Measurements from ENCODE around the gene IL17RB.

IL17RB gene

DNA sequence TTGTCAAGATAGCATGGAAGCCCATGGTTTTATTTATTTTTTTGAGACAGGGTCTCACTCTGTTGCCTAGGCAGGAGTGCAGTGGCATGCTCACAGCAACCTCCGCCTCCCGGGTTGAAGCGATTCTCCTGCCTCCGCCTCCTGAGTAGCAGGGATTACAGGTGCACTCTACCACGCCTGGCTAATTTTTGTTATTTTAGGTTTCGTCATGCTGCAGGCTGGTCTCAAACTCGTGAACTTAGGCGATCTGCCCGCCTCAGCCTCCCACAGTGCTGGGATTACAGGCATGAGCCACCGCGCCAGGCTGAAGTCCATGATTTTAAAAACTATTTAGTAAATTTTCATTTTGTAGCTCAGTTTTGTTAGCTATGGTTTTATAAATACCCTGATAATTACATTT is 38.3 kb downstream of the IL17RB start:
- H3K9me3 ChIP-seq (ENCODE audit: insufficient read depth, low read depth, low read length) = no peaks in the 10 kb centered on the region
- H3K4me3 ChIP-seq (ENCODE audit: low read length) = no peak overlapping the region
- H3K36me3 ChIP-seq (ENCODE audit: insufficient read depth, low read depth, low read length) = peaks cover 48% of the 10 kb centered on the region
- no peak overlapping the region for H3K27ac ChIP-seq (ENCODE audit: low read length)
- H3K9ac ChIP-seq (ENCODE audit: low read depth, low read length) = no peak overlapping the region
- no peaks in the 10 kb centered on the region for H3K27me3 ChIP-seq (ENCODE audit: insufficient read depth, low read length)
- H3K4me1 ChIP-seq (ENCODE audit: insufficient read depth, low read length) = peaks cover 8% of the 10 kb centered on the region

DNA sequence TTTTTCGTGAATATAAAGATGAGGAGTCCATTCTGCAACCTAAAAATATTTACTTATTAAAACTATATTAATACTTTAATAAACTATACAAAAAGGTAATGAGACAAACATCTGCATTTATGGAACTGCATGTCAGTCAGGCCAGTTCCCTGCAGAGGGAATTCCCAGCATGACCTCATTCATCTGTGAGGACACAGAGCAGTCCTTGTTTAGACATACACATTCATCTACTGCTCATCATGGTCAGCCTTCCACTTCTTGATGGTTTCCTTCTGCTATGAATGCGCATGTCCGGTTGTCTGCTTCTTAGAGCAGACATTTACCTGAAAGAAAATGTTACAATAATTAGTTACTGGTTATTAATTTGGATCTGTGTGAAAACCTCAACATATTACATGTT is 38.9 kb downstream of the IL17RB start:
- no peak overlapping the region for H3K4me3 ChIP-seq (ENCODE audit: low read length)
- H3K36me3 ChIP-seq (ENCODE audit: insufficient read depth, low read depth, low read length) = peaks cover 43% of the 10 kb centered on the region
- H3K27ac ChIP-seq (ENCODE audit: low read length) = no peak overlapping the region
- H3K9ac ChIP-seq (ENCODE audit: low read depth, low read length) = no peak overlapping the region
- no peaks in the 10 kb centered on the region for H3K9me3 ChIP-seq (ENCODE audit: insufficient read depth, low read depth, low read length)
- no peaks in the 10 kb centered on the region for H3K27me3 ChIP-seq (ENCODE audit: insufficient read depth, low read length)
- peaks cover 9% of the 10 kb centered on the region for H3K4me1 ChIP-seq (ENCODE audit: insufficient read depth, low read length)

DNA sequence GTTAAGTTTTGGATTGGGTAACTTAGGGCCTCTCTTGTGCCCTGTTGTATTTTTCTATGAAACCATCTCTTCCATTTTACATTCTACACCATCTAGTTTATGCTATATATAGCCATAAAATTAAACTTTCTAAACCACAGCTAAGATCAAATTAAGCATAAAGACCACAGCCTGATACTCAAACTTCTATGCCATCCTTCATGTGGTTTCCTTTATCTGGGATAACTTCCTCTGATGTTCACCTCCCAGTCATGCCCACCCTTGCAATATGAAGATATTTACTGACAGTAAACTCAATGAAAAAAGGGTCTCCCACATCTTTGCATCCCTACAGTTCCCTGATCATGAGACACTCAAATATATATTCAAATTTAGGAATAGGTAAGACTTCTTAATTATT is 41.1 kb downstream of the IL17RB start:
- Histone ChIP-seq H3K4me3 (ENCODE audit: low read length) (no peak overlapping the region), H3K4me1 (ENCODE audit: insufficient read depth, low read length) (peaks cover 8% of the 10 kb centered on the region; the same call in 1 of the 2 replicates), H3K27ac (ENCODE audit: low read length) (no peak overlapping the region), H3K9me3 (ENCODE audit: insufficient read depth, low read depth, low read length) (no peaks in the 10 kb centered on the region), H3K9ac (ENCODE audit: low read depth, low read length) (no peak overlapping the region), H3K27me3 (ENCODE audit: insufficient read depth, low read length) (no peaks in the 10 kb centered on the region), H3K36me3 (ENCODE audit: insufficient read depth, low read depth, low read length) (peaks cover 43% of the 10 kb centered on the region)

DNA sequence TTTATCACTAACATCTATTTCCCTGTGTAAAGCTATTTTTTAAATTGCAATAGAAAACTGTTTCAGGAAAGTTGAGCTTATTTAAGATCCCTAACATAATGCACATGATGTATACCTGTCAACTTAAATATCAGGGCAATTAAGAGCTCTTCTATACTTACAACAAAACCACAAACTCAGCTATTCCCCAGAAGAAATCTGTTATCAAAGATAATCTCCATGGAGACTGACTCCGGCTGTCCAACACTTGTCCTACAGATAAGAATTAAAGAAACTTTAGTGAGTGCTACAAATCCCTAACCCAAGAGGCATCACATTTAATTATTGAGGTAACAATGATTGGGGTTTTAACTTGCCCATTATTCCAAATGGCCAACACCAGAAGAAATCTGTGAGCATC is 41.9 kb downstream of the IL17RB start:
- H3K9ac ChIP-seq (ENCODE audit: low read depth, low read length) = no peak overlapping the region
- H3K27ac ChIP-seq (ENCODE audit: low read length) = no peak overlapping the region
- peaks cover 11% of the 10 kb centered on the region; the same call in 1 of the 2 replicates for H3K4me1 ChIP-seq (ENCODE audit: insufficient read depth, low read length)
- peaks cover 43% of the 10 kb centered on the region for H3K36me3 ChIP-seq (ENCODE audit: insufficient read depth, low read depth, low read length)
- H3K4me3 ChIP-seq (ENCODE audit: low read length) = no peak overlapping the region
- no peaks in the 10 kb centered on the region for H3K27me3 ChIP-seq (ENCODE audit: insufficient read depth, low read length)
- H3K9me3 ChIP-seq (ENCODE audit: insufficient read depth, low read depth, low read length) = no peaks in the 10 kb centered on the region

DNA sequence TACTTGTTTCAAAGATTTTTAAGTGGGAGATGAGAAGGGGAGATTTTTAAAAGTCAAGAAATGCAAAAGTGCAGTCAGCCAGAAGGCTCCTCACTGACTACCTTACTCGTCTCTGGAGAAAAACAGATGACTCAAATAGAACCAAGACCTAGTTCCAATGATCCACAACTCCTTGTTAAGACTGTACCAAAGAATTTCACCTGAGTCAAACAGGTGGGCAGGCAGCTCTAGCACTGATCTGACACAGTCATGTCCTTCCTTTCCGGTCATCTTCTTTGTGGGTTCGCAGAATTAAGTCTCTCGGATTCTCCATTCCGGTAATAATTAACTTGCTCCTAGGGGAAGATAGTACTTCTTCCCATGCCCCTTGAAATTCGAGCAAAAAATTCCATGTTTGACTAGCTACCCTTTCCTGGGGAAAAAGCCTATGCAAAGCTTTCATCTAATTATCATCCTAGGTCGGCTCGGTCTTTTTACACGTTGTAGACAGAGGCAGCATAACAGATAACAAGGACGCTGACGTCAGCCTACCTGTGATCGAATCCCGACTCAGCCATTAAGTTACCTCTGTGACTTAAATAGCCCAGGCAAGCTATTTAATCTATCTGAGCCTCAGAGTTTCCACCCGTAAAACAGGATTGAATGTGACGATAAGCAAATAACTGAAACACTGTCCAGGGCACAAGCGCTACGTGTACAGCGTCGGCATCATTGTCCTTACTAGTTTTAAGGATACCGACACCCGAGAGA is 44.5 kb downstream of the IL17RB start:
- Histone ChIP-seq H3K27me3 (ENCODE audit: insufficient read depth, low read length) (peaks cover 7% of the 10 kb centered on the region; the same call in 1 of the 2 replicates), H3K9ac (ENCODE audit: low read depth, low read length) (peak overlapping the region; percentile 92), H3K4me1 (ENCODE audit: insufficient read depth, low read length) (peaks cover 11% of the 10 kb centered on the region; the same call in 1 of the 2 replicates), H3K4me3 (ENCODE audit: low read length) (peak overlapping the region; percentile 97), H3K9me3 (ENCODE audit: insufficient read depth, low read depth, low read length) (no peaks in the 10 kb centered on the region), H3K27ac (ENCODE audit: low read length) (peak overlapping the region; percentile 5), H3K36me3 (ENCODE audit: insufficient read depth, low read depth, low read length) (peaks cover 24% of the 10 kb centered on the region)

DNA sequence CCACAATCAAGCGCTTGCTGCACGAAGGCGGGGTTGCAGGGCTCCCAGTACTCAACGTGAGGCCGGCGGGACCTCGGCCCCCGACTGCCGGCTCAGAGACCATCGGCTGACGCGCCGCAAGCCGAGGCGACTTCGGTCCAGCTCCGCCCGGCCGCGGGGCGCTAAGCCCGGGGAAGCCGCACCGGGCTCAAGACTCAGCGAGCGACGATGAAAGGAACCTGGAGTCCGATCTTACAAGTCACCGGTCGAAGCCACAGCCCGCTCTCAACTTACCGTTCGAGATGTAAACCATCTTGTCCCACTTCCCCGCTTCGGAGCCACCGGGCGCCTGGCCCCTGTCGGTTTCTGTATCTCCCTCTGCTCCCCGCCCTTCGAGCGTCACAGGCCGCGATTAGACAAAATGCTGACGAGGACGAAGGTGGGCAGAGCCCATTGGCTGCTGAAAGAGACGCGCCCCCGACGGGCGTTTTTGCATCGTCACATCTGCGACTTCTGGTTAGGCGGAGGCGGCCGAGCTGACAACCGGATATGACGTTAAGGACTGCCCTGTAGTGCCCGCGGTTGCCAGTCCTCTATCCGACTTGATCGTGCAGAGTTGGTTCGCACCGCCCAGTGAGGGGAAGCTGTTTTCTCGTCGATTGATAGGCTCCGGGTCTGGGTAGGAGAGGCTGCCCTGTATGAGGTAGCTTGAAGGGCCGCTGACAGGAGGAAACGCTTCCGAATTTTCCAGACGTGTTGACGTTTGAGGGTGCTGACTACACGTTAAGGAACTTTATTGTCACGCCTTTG is 45.3 kb downstream of the IL17RB start, which contains the start of gene SELENOK:
Gene SELENOK (minus strand): TSS at position 363 of the 789 bp plus-strand sequence.
- no peaks in the 10 kb centered on the region for H3K9me3 ChIP-seq (ENCODE audit: insufficient read depth, low read depth, low read length)
- peak within 1 kb of the TSS; percentile 5 for H3K27ac ChIP-seq (ENCODE audit: low read length)
- H3K27me3 ChIP-seq (ENCODE audit: insufficient read depth, low read length) = peaks cover 7% of the 10 kb centered on the region; the same call in 1 of the 2 replicates
- peak within 1 kb of the TSS; percentile 92 for H3K9ac ChIP-seq (ENCODE audit: low read depth, low read length)
- H3K4me1 ChIP-seq (ENCODE audit: insufficient read depth, low read length) = peaks cover 11% of the 10 kb centered on the region; the same call in 1 of the 2 replicates
- peak within 1 kb of the TSS; percentile 97 for H3K4me3 ChIP-seq (ENCODE audit: low read length)
- H3K36me3 ChIP-seq (ENCODE audit: insufficient read depth, low read depth, low read length) = peaks cover 19% of the 10 kb centered on the region

DNA sequence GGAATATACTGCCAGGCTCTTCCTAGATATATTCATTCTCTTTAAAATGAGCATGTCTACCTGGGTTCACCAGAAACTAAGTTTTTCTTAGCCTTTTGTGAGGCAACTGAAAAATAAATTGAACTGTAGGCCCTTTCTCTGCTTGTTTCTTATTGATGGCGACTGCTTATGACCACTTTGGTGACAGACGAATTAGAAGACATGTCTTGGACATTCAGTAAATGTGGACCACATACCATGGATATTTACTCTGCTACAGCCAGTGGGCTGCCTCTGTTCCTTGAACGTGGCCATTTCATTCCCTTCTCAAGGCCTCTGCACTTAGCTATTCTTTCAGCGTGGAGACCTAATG is 45.9 kb downstream of the IL17RB start:
- H3K27ac ChIP-seq (ENCODE audit: low read length) = no peak overlapping the region

DNA sequence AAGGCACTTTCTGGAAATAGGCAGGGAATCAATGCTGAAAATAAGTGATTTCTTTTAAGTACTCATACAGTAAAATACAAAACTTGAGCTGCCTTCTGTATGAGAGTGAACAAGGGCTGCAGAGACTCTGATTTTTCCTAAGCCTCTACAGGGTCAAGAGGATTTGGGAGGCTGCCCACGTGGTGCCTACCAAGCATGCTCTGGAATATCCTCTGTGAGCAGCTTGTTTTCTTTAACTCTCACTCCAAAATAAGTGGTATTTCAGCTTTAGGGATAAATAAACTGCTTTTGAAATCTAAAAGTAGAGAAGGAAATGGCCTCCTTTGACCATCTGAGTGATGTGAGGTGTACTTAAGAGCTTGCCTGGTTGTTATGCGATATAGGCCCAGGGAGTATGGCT is 53.4 kb downstream of the IL17RB start:
- Histone ChIP-seq H3K4me3 (ENCODE audit: low read length) (no peak overlapping the region), H3K4me1 (ENCODE audit: insufficient read depth, low read length) (no peaks in the 10 kb centered on the region), H3K27me3 (ENCODE audit: insufficient read depth, low read length) (peaks cover 9% of the 10 kb centered on the region; the same call in 1 of the 2 replicates), H3K9ac (ENCODE audit: low read depth, low read length) (no peak overlapping the region), H3K9me3 (ENCODE audit: insufficient read depth, low read depth, low read length) (no peaks in the 10 kb centered on the region), H3K36me3 (ENCODE audit: insufficient read depth, low read depth, low read length) (no peaks in the 10 kb centered on the region), H3K27ac (ENCODE audit: low read length) (no peak overlapping the region)

More for the DNA sequence above, 45.9 kb downstream of the IL17RB start:
- H3K4me1 ChIP-seq (ENCODE audit: insufficient read depth, low read length) = peaks cover 11% of the 10 kb centered on the region; the same call in 1 of the 2 replicates
- peaks cover 7% of the 10 kb centered on the region; the same call in 1 of the 2 replicates for H3K27me3 ChIP-seq (ENCODE audit: insufficient read depth, low read length)
- H3K36me3 ChIP-seq (ENCODE audit: insufficient read depth, low read depth, low read length) = peaks cover 13% of the 10 kb centered on the region
- H3K4me3 ChIP-seq (ENCODE audit: low read length) = peak overlapping the region; percentile 97
- H3K9ac ChIP-seq (ENCODE audit: low read depth, low read length) = peak overlapping the region; percentile 75; the same call in 1 of the 2 replicates
- no peaks in the 10 kb centered on the region for H3K9me3 ChIP-seq (ENCODE audit: insufficient read depth, low read depth, low read length)

DNA sequence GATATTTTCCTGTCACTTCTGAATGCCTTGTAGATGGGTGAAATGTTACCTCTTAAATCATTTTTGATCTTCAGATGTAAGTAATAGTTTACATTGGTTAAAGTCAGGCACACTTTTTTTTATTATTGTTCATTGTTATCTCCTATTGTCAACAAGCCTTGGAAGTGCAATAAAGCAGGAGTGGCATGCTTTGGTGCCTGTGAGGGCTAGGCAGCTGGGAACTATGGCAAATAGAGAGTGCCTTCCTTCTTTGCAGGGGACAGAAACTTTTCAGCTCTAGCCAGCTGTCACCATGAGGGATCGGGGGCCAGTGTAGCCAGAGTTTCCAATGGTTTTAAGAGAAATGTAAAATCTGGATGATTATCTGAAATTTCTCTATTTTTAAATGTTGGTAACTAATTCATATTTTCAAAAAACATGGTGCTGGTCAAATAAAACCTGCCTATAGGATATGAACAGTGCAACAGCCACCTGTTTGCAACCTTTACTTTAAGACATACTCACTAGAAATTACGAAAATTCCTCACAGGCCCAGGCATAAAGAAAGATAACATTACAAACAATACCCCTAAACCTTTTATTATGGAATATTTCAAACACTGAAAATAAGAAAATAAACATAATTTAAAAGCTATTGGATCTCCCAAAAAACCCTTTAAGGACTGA is 54.4 kb downstream of the IL17RB start:
- Histone ChIP-seq H3K27me3 (ENCODE audit: insufficient read depth, low read length) (0 out of 2 replicates have a peak, but pooled peaks cover 4% of the 10 kb centered on the region), H3K27ac (ENCODE audit: low read length) (no peak overlapping the region), H3K36me3 (ENCODE audit: insufficient read depth, low read depth, low read length) (no peaks in the 10 kb centered on the region), H3K4me1 (ENCODE audit: insufficient read depth, low read length) (no peaks in the 10 kb centered on the region), H3K9ac (ENCODE audit: low read depth, low read length) (no peak overlapping the region), H3K9me3 (ENCODE audit: insufficient read depth, low read depth, low read length) (no peaks in the 10 kb centered on the region), H3K4me3 (ENCODE audit: low read length) (no peak overlapping the region)

DNA sequence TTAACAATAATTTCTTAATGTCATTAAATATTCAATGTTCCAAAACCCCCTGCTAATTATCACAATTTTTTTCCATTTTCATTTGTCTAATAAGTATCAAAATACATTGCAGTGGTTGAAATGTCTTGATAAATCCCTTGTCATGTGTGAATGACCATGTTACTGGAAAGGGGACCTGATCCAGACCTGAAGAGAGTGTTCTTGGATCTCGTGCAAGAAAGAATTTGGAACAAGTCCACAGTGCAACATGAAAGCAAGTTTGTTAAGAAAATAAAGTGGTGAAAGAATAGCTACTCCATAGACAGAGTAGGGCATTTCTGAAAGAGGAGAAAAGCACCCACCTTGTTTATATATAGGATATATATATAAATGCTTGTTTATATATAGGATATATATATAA is 55.7 kb downstream of the IL17RB start:
- H3K36me3 ChIP-seq (ENCODE audit: insufficient read depth, low read depth, low read length) = no peaks in the 10 kb centered on the region
- no peak overlapping the region for H3K27ac ChIP-seq (ENCODE audit: low read length)
- H3K27me3 ChIP-seq (ENCODE audit: insufficient read depth, low read length) = 0 out of 2 replicates have a peak, but pooled peaks cover 4% of the 10 kb centered on the region
- H3K4me1 ChIP-seq (ENCODE audit: insufficient read depth, low read length) = no peaks in the 10 kb centered on the region
- no peaks in the 10 kb centered on the region for H3K9me3 ChIP-seq (ENCODE audit: insufficient read depth, low read depth, low read length)
- H3K9ac ChIP-seq (ENCODE audit: low read depth, low read length) = no peak overlapping the region
- H3K4me3 ChIP-seq (ENCODE audit: low read length) = no peak overlapping the region

DNA sequence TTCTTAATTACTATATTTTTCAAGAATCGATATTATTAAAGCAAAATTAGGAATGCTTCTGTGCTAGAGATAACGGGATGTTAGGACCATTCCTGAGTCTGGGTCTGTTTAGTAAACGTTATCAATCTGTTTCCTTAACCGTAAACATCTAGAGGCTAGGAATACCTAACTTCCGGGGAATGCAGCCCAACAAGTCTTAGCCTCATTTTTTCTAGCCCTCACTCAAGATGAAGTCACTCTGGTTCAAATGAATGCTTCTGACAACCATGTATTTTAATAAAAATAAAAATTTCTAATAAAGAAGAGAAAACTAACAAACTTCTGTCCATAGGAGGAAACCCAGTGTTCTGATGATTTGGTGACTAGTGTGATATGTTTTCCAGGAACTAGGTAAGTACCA is 56.3 kb downstream of the IL17RB start:
- 0 out of 2 replicates have a peak, but pooled peaks cover under 1% of the 10 kb centered on the region for H3K27me3 ChIP-seq (ENCODE audit: insufficient read depth, low read length)
- no peak overlapping the region for H3K27ac ChIP-seq (ENCODE audit: low read length)
- H3K9me3 ChIP-seq (ENCODE audit: insufficient read depth, low read depth, low read length) = no peaks in the 10 kb centered on the region
- H3K36me3 ChIP-seq (ENCODE audit: insufficient read depth, low read depth, low read length) = no peaks in the 10 kb centered on the region
- H3K4me3 ChIP-seq (ENCODE audit: low read length) = no peak overlapping the region
- no peak overlapping the region for H3K9ac ChIP-seq (ENCODE audit: low read depth, low read length)
- no peaks in the 10 kb centered on the region for H3K4me1 ChIP-seq (ENCODE audit: insufficient read depth, low read length)

All from iPS-20b (cell line).